Measurements from ENCODE around the gene MARCO.

- TF ChIP-seq CTCF (IDR thresholded peaks at IDR 0.05) (no peak), POLR2A (IDR thresholded peaks at IDR 0.05) (no peak)
Observed at GRCh38 chr2:118914721-118915453, 27.1 kb upstream of the MARCO start.

Data from lower leg skin (tissue), 3 donors.